Coronary artery (tissue), 2 donors: ENCODE measurements around the gene TAMALIN.

Experiments
- DNase-seq: peaks from one replicate; pipeline ENCODE4 v3.0.0-alpha.2; 2017; ENCODE audit warnings: low spot score
- H3K27ac ChIP-seq, 2 donors: fragments of 200-600 bp; sonication (generic); one replicate each; pipeline ENCODE4 v1.5.1; 2016 to 2019
- H3K4me3 ChIP-seq: fragments of 200-600 bp; sonication (generic); 2 replicates; pipeline ENCODE4 v1.5.1; 2016; ENCODE audit warnings: mild to moderate bottlenecking, moderate library complexity
- CTCF ChIP-seq: fragments of 200-600 bp; sonication (generic); IDR thresholded peaks from one replicate; pipeline ENCODE4 v1.5.1; 2019; ENCODE audit warnings: antibody characterized with exemption

The TAMALIN gene

GRCh38 chr12:52011602-52012214, 5.0 kb downstream of the TAMALIN start:
- Histone ChIP-seq H3K4me3 (no peak overlapping the region), H3K27ac (no peak overlapping the region)
- no peak for DNase-seq
- no peak for TF ChIP-seq CTCF

GRCh38 chr12:52013626-52014310, 7.0 kb downstream of the TAMALIN start:
- Histone ChIP-seq H3K4me3 (no peak overlapping the region), H3K27ac (no peak overlapping the region)
- TF ChIP-seq CTCF = no peak
- DNase-seq = no peak

- no peak for TF ChIP-seq CTCF
- DNase-seq = no peak
- Histone ChIP-seq H3K4me3 (no peak overlapping the region), H3K27ac (no peak overlapping the region)
These were observed 8.1 kb downstream of the TAMALIN start for GRCh38 chr12:52014567-52015530.

- DNase-seq = no peak
- Histone ChIP-seq H3K4me3 (no peak overlapping the region), H3K27ac (no peak overlapping the region)
- TF ChIP-seq CTCF = no peak
These were observed 8.8 kb downstream of the TAMALIN start for GRCh38 chr12:52015532-52016041.

- TF ChIP-seq CTCF = no peak
- no peak overlapping the region for H3K27ac ChIP-seq
- H3K4me3 ChIP-seq = no peak overlapping the region
- DNase-seq = peak; percentile 62
These were observed 11.8 kb downstream of the TAMALIN start for GRCh38 chr12:52018433-52019112.

GRCh38 chr12:52019113-52019770, 12.5 kb downstream of the TAMALIN start:
- Histone ChIP-seq H3K27ac (no peak overlapping the region), H3K4me3 (no peak overlapping the region)
- no peak for TF ChIP-seq CTCF
- DNase-seq = peak; percentile 66
